Fibroblast of skin of scalp (primary cell): ENCODE measurements around the gene RNF41.

Source experiments
- DNase-seq: peaks from one replicate; pipeline ENCODE4 v3.0.0-alpha.2; 2013

RNF41 gene

DNA sequence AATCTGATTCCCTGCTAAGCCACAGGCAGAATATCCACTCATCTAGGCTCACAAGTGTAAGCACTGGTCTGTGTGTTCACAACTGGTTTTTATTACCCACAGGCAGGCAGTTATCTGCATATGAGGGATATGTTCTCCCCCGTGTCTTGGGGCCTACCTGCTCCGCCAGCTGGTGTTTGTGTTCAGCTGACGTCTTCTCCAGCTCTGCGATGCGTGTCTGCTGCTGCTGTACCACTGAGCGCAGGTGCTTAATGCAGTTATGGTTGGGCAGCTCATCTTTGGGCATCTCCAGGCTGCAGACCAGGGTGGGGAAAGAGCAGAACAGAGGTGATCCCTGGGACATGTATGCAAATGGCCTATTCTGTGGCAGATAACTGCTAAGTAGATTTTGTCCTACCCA, 13.7 kb downstream of the RNF41 start:
- DNase-seq, result no peak

DNA sequence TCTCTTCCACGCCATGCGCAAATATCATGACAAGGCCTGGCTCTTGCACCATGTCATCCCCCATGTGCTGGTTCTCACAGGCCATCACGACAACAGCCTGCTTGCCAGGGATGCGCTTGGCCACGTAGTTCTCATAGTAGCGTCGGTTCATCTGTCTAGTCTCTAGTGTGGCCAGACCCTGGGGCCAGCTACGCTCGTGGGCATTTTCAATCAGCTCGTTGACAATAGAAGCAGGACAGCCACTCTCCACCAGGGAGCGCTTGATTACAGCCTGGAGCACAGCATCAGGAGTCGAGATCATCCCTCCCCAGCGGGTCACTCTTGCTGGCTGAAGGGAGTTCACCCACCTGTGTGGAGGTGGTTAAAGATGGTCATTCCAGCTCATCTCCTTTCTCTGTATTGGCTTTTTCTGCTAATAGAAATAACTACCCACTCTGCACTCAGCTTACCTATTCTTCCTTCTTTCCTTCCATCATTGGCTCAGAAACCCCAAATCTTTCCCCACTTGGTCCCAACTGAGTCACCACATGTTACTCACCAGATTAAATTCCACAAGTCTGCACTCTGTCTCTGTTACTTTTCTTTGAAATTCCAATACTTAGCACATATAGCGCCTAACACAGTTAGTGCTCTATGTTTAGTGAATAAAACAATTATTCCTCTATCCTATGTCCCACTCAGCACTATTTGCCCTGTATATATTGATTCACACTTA, 15.1 kb downstream of the RNF41 start:
- peak; percentile 54 for DNase-seq

DNA sequence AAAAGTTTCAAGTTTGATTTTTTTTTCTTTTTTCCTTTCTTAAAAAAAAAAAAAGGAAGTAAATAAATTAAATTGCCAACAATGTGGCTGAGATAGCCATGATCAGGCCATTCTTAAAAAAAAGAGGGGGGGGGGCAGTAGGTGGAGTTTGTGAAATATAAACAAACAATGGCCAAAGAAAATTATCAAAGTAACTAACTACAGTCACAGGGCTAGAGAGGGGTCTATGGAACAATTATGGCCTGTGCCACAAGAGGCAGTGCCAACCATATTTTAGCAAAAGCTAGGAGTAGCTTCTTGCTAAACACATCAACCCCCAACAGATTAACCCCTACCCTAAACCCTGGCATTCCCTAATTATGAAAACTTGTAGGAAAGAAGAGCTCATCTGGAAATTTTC, 16.3 kb downstream of the RNF41 start:
- no peak for DNase-seq

DNA sequence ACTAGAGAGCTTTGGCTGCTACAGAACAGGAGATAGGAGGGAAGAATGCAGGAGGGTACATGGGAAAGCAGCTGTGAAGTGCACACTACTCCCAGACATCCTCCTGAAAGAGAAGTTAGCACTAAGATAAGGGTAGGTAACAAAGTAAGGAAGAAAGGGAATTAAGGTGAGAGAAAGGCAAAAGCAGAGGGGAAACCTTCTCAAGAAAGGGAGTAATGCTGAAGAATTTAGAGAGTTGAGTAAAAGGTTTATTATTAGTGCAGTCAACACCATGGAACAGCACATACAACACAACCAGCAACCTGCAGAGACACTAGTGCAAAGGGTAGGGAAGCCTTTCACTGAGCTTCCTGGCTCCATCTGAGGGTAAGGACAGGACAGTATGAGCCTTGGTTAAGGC, 17.4 kb downstream of the RNF41 start:
- DNase-seq, result no peak

DNA sequence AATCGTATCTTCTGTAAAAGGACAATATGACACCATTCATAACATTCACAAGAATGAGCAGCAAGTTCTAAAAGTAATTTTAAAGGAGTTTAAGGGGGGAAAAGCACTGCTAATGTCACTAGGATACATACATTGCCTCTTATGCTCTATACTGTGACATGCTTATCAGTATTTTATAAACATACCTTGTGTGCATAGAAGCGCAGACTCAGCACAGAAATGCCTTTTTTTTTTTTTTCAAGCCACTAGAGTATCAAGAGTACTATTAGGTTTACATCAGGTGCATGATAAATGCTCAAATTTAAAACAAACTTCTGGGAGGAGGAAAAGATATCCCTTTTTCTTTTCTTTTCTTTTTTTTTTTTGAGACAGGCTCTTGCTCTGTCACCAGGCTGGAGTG, 18.9 kb downstream of the RNF41 start:
- no peak for DNase-seq

DNA sequence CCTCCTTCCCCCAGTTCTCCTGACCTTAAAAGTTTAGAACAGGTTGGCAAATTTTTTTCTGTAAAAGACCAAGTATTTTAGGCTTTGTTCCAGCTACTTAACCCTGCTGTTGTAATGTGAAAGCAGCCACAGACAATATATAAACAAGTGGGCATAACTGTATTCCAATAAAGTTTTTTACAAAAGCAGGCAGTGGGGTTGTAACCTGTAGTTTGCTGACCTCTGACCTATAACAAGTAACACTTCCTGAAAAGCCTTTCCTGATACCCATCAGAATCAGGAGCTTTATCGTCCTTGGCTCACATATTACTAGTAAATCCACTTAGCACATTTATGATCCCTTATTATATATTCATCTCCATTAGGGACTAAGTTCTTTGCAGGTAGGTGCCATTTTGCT, 19.4 kb downstream of the RNF41 start:
- DNase-seq, result no peak

DNA sequence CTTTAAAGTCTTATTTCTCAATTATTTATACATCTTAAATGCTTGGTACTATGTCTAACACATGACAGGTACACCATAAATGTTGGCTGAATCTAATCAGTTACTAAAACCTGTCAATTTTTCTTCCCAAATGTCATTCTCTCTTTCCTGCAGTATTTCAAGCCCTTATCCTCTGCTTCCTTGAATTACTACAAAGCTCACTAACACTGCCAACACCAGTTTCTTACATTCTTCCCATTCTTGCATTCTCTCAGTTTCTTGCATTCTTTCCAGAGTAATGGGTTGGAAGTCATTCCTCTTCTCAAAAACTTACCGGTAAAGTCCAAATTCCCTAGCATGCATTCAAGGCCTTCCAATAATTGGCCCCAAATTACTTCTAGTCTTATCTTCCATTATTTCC, 22.9 kb downstream of the RNF41 start:
- peak; percentile 30 for DNase-seq

DNA sequence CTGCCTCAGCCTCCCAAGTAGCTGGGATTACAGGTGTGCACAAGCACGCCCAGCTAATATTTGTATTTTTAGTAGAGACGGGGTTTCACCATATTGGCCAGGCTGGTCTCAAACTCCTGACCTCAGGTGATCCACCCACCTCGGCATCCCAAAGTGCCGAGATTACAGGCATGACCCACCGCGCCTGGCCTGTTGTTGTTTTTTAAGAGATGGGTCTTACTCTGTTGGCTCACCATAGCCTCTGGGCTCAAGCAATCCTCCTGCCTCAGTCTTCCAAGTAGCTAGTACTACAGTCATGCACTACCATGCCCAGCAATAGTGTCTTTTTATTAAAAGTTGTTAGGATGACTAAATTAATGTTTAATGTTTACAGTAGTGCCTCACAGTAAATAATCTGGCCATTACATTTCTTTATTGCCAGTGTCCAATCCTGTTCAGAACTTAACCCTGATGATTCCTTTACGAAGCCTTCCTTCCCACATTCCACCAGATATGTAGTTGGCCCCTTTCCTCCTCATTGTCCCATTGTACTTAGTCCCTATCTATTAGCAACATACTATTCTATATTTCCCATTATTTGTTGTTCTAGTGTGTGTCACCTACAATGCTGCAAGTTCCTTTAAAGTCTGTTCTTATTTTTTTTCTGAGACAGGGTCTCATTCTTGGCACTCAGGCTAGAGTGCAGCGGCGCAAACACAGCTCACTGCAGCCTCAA, 23.6 kb downstream of the RNF41 start:
- no peak for DNase-seq

DNA sequence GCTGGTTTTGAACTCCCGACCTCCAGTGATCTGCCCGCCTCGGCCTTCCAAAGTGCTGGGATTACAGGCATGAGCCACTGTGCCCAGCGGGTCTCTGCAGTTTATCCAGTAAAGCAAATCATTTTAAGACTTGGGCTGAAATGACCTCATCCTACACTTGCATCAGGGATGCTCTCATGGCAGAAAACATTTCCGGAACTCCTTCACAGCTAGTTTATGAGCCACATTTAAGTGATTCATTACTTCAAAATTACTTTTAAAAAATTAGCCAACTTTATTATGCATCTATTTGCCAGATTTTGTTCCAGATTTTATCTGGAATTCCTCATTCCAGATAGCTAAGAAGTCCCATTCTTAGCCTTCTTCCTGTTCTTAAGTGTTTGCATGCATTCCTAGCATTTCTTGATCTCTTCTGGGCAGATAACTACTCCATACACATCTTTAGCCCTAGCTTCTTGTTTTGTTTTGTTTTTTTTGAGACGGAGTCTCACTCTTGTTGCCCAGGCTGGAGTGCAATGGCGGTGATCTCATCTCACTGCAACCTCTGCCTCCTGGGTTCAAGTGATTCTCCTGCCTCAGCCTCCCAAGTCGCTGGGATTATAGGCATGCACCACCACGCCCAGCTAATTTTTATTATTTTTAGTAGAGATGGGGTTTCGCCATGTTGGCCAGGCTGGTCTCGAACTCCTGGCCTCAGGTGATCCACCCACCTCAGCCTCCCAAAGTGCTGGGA, 24.7 kb downstream of the RNF41 start:
- peak; percentile 91 for DNase-seq

DNA sequence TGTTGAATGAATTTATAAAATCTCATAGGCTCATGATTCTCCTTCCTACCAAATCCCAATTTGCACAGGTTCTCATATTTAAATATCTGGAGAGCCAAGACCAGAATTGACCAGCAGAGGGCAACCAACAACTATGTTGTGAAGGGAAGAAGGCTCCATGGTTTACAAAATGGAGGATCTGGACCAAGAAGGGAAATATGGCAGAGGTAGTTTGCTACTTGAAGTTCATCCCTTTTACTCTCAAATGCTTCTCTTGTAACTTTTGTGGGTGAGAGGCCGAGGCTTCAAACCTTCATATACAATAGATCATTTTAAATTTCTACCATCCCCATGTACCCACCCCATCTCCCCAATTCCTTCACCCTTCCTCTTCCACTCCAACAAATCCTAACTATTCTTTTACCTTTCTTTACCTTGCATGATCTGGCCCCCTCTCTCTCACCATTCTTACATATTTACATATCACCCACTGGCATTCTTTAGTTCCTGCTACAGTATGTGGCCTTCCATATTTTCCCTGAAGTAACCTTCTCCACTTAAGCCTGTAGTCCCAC, 28.6 kb downstream of the RNF41 start:
- peak; percentile 88 for DNase-seq

DNA sequence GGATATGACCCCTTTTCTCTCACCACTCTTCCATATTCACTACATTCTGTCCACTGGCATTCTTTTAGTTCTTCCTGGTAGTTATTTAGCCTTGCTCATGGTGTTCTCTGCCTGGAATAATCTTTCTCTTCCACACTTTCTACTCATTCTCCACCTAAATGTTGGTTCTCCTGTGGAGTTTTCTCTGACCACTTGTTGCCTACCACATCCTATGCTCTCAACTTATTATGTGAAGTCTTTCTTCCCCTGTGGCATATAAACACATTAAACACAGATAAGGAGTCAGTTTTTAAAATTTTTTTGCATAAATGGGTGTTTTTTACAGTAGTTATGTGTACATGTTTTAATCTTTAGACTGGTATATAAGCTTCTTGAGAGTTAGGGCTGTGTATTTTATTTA, 29.1 kb downstream of the RNF41 start:
- no peak for DNase-seq

DNA sequence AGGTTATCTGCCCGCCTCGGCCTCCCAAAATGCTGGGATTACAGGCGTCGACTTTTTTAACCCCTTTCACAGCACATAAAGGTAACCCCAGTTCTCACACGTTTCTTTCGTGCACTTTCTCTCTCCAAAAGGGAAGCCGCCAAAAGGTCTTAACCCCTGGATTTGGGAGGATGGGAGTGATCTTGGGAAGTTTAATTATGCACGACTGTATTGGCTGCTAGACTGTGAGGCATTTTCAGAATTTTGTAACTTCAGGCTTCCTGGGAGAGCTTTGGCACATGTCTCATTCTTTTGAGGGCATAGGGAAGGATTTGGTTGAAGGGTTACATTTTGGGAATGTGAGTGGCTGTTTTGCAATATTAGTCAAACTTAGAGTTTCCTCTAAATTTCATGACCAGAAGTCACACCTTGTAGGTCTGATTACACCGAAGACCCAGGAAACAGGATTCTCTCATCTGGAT, 31.0 kb downstream of the RNF41 start:
- no peak for DNase-seq

DNA sequence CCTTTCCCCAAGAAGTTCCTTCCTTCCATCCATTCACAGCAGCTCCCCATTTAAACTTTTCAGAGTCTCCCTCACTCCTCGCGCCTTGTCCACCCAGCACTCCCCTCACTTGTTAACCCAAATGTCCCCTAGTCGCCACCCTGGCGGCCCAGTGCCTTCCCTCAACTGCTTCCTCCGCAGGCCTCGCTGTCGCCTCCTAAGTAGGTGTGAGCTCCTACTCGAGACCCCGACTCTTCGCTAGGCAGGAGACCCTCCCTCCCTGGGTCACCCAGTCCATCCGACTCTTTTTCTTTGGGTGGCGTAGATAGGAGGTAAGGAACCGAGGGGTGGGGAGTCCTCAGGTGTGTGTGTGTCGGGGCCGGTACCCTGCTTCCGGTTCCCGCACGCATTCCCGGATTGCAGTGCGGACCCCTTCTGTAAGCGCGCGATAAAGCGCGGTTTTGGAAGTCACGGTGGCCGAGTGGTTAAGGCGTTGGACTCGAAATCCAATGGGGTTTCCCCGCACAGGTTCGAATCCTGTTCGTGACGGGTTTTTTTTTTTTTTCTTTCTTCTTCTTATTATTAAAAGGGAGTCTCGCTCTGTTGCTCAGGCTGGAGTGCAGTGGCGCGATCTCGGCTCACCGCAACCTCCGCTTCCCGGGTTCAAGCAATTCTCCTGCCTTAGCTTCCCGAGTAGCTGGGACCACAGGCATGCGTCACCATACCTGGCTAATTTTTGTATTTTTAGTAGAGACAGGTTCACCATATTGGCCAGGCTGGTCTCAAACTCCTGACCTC, 31.6 kb downstream of the RNF41 start:
- DNase-seq, result peak; percentile 90

DNA sequence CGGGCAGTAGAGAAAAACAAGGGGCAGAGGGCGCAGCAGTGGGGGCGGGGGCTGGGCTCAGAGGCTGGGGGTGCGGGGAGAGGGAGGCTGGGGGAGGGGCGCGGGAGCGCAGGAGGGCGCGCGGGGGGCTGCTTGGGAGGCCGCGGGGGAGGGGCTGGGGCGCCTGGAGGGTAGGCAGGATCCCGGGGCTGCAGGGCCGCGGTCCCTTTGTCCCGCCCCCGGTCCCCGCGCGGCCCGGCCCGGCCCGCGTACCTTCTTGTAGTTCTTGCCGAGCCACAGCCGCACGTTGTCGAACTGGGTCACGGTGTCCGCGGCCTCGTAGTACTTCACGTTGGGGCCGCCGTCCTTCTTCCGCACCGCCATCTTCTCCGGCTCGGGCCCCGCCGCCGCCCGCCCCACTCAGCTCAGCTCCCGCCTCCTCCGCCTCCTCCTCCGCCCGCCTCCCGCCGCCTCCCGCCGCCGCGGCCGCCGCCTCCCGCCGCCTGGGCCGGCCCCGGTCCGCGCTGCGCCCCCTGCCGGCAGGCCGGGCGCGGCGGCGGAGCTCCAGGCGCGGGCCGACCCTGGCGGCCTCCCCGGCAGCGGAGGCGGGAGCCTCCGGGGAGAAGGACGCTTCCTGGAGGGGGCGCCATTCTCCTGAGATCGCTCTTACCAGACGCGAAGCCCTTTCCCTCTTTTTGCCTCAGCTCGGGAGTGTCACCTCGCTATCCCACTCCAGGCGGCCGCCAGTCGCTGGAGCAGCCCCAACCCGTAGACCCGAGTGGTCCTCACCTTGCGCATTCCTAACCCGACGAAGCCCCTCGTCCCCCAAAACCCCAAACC, 32.4 kb downstream of the RNF41 start, which contains the start of gene SMARCC2:
Gene SMARCC2, minus strand, starts transcription at position 385 of the 819 bp plus-strand sequence. Its CDS starts 22 bp downstream, at position 363.
- peak; percentile 91 for DNase-seq

DNA sequence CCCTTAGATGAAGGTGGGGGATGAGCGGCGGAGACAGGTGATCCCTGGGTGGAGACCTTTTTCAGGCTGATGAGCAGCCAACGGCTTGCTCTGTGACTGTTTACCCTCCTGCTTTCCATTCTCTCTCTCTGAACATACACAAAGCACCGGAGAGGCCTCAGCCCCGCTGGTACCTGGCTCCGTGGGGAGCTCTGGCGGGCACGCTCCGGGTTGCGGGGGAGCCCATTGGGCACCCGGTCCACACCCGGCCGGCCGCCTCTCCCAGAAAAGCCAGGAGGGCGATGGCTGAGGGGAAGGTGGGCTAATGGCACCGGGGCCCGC, 33.0 kb downstream of the RNF41 start:
- DNase-seq, result no peak

DNA sequence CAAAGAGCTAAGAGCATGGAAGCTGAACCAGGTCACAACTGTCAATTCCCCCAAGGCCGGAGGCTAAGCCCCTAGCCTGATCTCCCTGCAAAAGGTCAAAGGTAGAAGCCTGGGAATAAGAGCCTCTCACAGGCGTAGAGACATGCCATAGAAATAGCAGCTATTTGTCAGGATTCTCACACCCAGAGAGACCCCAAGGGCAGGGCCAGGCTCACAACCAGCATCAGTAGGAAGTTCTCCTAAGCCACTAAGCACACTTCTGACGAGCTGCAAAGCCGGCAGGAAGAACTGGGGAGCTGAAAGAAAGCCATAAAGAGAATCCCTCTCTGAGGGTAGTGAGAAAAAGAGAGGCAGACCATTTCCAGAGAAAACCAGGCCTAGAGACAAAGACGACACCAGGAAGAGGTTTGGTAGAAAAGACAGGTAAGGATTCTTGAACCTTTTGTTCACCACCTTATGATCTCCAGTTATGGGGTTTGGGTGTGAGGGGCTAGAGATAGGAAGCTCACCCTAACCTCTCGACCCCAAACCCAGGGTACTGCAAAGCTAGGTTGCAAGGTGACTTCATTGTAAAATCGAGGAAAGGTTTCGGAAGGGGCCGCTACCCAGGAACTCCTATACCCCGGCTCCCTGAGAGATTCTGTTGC, 33.5 kb downstream of the RNF41 start:
- DNase-seq, result no peak

DNA sequence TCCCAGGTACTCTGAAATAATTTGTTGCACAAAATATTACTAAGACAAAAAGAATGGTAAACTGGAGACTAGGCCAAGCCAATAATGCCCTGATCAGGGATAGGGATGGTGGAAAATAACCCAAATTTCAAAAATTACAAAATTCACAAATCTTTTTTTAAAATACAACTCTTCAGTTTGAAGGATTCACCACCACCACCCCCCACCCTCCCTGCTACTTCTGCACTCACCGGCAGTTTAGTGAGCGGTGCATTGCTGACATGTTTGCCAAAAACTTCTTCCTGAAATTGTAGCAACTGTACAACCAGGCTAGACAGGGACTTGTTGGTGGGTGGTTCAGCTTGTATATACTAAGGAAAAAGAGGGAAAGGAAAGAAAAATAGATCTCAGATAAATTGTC, 34.8 kb downstream of the RNF41 start:
- DNase-seq, result no peak

DNA sequence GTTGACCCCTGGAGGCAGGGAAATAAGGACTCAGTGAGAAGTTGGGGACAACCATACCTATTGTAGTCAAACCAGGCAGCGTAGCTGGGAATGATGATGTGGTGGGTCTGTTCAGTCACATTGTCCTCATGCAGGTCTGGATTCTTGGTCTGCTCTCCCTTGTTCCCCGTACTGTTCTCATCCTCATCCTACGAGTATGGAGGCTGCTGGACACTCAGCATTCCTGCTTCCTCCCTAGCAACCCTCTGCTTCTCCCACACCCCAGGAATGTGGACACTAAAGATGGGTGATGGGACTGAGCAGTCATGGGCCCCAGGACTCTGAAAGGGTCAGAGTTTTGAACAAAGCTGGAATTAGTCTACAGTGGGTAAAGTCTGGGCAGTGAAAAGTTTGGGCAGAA, 43.4 kb downstream of the RNF41 start:
- no peak for DNase-seq

DNA sequence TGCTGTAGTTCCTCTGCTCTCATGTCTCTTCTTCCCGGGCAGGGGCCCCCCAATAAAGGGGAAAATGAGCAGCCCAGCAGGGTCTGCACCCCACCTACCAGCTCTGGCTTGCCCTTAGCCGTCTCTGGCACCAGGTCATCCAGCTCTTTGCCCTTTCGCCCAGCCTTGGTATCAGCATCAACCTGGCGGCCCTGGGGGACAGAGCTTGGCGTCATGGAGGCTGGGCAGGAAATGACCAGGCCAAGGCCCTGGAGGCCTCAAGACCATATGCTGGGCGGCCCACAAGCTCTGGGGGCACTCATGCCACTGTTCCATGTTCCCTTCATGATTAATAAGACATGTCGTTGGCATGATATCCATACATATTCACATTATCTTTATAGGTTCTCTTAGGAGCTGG, 48.9 kb downstream of the RNF41 start:
- DNase-seq, result no peak

DNA sequence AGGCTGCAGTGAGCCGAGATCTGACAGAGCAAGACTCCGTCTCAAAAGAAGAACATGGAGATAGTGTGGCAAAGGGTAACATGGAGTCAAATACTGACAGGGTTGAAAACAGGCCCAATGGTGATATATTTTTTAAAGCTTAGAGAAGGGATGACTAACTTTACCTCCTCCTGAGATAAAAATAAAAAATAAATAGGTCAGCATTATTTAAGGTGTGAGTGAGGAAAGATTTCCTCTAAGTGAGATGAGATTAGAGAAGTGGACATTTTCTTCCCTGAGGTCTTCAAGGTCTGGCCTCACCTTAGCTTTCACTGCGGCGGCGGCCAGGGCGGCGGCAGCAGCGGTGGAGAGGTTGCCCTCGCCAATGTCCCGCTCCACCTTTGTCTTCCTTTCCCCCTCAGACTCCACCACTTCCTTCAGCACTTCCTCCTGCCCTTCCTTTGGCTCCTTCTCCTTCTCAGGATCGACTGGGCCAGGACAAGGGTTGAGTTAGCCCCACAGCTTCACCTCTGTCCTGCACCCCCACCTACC, 52.4 kb downstream of the RNF41 start:
- DNase-seq, result no peak

DNA sequence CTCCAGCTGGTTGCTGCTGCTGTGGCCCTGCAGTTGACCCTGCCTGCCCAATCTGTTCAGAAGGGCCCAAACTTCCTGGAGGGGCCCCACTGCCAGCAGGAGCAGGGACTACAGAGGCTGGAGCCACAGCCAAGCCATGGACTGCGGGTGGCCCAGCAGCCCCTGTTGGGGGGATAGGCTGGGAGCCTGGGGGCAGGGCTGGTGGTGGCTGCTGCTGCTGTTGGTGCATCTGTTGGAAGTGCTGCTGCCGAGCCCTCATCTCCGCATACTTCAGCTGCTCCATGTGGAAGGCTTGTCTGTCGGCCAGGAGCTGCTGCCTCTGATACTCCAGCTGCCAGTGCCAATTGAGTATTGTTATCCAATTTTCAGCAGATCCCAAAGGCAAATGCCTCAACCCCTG, 56.4 kb downstream of the RNF41 start:
- DNase-seq, result peak; percentile 29
